ENCODE results near the gene SYT7. TPM values are rescaled to one million over a fixed set of nuclear protein-coding genes. Genes with fewer than 3 reads are reported as not detected.

SYT7 gene
- total and polyA plus RNA-seq, 2 of the 8 experiments (the other 6 are each of a cell fraction or from before 2014, with no cell fraction given): 9.6 to 10.5 TPM

DNA sequence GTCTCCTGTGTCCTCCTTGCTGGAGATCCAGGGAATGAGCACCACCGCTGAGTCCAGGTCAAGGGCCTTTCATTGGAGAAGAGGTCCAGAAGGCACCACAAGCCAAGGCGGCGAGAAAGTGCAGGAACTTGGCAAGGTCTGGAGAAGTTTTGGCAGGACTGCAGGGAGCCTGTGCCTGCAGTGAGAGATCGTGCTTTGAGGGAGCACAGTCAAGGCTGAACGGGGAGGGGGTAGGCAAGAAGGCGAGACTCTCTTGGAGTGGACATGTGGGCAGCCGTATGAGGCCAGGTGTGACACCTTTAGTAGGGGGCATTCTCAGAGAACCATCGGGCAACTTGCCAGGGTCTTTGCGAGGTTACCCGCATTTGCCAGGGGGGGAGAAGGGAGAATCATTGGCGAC lies 41.9 kb downstream of the SYT7 start (continued):
- no peak for TF ChIP-seq KDM4A (IDR thresholded peaks at IDR 0.05; ENCODE audit: low read depth, low read length, severe bottlenecking)
- no peak for TF ChIP-seq TBP (IDR thresholded peaks at IDR 0.05; ENCODE audit: low read depth, low read length)
- no peak for TF ChIP-seq PHF8 (conservative IDR thresholded peaks at IDR 0.05; ENCODE audit: low read depth, low read length)
- TF ChIP-seq HDAC6 (IDR thresholded peaks at IDR 0.05; ENCODE audit: low read depth, low read length): no peak
- TF ChIP-seq RBBP5 (IDR thresholded peaks at IDR 0.05; ENCODE audit: borderline replicate concordance, low read depth, low read length): no peak
- no peak for TF ChIP-seq CHD2 (IDR thresholded peaks at IDR 0.05; ENCODE audit: low read length)
- TF ChIP-seq KDM1A (IDR thresholded peaks at IDR 0.05; ENCODE audit: borderline replicate concordance, low read length): no peak

Data from H1 (cell line).